GM12874 (cell line): ENCODE measurements around the gene SDHAF1.

Source experiments
- CTCF ChIP-seq: IDR thresholded peaks from 2 replicates; pipeline ENCODE4 v1.5.1; 2011; ENCODE audit warnings: low read depth, mild to moderate bottlenecking, control low read depth, low read length, moderate library complexity; ENCODE audit not compliant: insufficient read depth

SDHAF1 gene

GRCh38 chr19:35990771-35991730 is 3.9 kb upstream of the SDHAF1 start:
- no peak for TF ChIP-seq CTCF

GRCh38 chr19:35991731-35992450 is 3.1 kb upstream of the SDHAF1 start:
- no peak for TF ChIP-seq CTCF

GRCh38 chr19:35992907-35993765 is 1.9 kb upstream of the SDHAF1 start:
- TF ChIP-seq CTCF: no peak

GRCh38 chr19:35993923-35994598 is 927 bp upstream of the SDHAF1 start:
- peak; percentile 28; the same call in 1 of the 2 replicates for TF ChIP-seq CTCF

- TF ChIP-seq CTCF: no peak
Measured at GRCh38 chr19:35996777-35997176, 1.8 kb downstream of the SDHAF1 start.

GRCh38 chr19:36001605-36002004 is 6.6 kb downstream of the SDHAF1 start:
- TF ChIP-seq CTCF: no peak
